IMR-90 (cell line): ENCODE results near the gene SH2D5. TPM values are rescaled to one million over a fixed set of nuclear protein-coding genes. Genes with fewer than 3 reads are reported as not detected.
"Not testable (repeated sequence)": the region's sequence is repeated elsewhere in the genome, so short reads cannot be mapped to it uniquely, and the experiment has no call there.

Source experiments
- ATAC-seq: fragments of 200-7000 bp; cut with Tn5 transposase; 2 replicates; pipeline ENCODE4 v1.9.1; 2020; ENCODE audit warnings: low read depth, mild to moderate bottlenecking, moderate library complexity
- BruUV-seq: library from RNA; stranded (reverse); fragments of 400-500 nt; replicated peaks from 2 replicates; lab custom pipeline; 2021; lab: Mats Ljungman, UMichigan
- CTCF ChIA-PET: fragments of 300-600 bp; formaldehyde crosslinking; extraction: SDS; loops from one replicate; lab custom pipeline; 2021; ENCODE audit warnings: antibody characterized with exemption; lab: Yijun Ruan, JAX
- POLR2A ChIA-PET: fragments of 300-600 bp; sonication (Branson Sonifier 250); formaldehyde crosslinking; loops from one replicate; lab custom pipeline; 2022; ENCODE audit warnings: antibody characterized with exemption; ENCODE audit not compliant: unreplicated experiment; lab: Charles Lee
- DNase-seq: peaks from one replicate; pipeline ENCODE4 v3.0.0; 2013
- H2AFZ ChIP-seq: replicated peaks from 2 replicates; pipeline ENCODE3; 2013; ENCODE audit warnings: low read length, mild to moderate bottlenecking; ENCODE audit not compliant: poor library complexity
- H2AK5ac ChIP-seq: 2 replicates; pipeline ENCODE4 v1.6.1; 2013; ENCODE audit warnings: low read depth, low read length, inconsistent platforms
- H2AK9ac ChIP-seq: replicated peaks from 2 replicates; pipeline ENCODE3; 2013; ENCODE audit warnings: mild to moderate bottlenecking, low read depth, low read length, moderate library complexity; ENCODE audit not compliant: poor library complexity
- H2BK120ac ChIP-seq: 2 replicates; pipeline ENCODE4 v1.6.1; 2013; ENCODE audit warnings: low read depth, low read length, inconsistent platforms
- H2BK15ac ChIP-seq: 3 replicates; pipeline ENCODE4 v1.6.1; 2013; ENCODE audit warnings: low read depth, low read length, inconsistent platforms
- H2BK20ac ChIP-seq: 2 replicates; pipeline ENCODE4 v1.6.1; 2013; ENCODE audit warnings: low read depth, mild to moderate bottlenecking, inconsistent platforms, low read length, moderate library complexity
- H2BK5ac ChIP-seq: 2 replicates; pipeline ENCODE4 v1.6.1; 2013; ENCODE audit warnings: mild to moderate bottlenecking, low read depth, low read length, inconsistent platforms; ENCODE audit not compliant: poor library complexity, severe bottlenecking
- H3K14ac ChIP-seq: replicated peaks from 2 replicates; pipeline ENCODE4 v1.6.1; 2013; ENCODE audit warnings: low read depth, low read length, inconsistent platforms
- H3K18ac ChIP-seq: 2 replicates; pipeline ENCODE4 v1.6.1; 2013; ENCODE audit warnings: low read depth, low read length, control low read depth
- H3K23ac ChIP-seq: 2 replicates; pipeline ENCODE4 v1.6.1; 2013; ENCODE audit warnings: low read depth, low read length, inconsistent platforms
- H3K27ac ChIP-seq: 2 replicates; pipeline ENCODE4 v1.5.1; 2013; ENCODE audit warnings: mild to moderate bottlenecking, control low read depth, low read length; ENCODE audit not compliant: insufficient read depth
- H3K27me3 ChIP-seq: 2 replicates; pipeline ENCODE4 v1.6.1; 2013; ENCODE audit warnings: low read length; ENCODE audit not compliant: control insufficient read depth, insufficient read depth
- H3K36me3 ChIP-seq: 2 replicates; pipeline ENCODE4 v1.6.1; 2013; ENCODE audit warnings: low read length, mixed read lengths; ENCODE audit not compliant: control insufficient read depth, insufficient read depth
- H3K4ac ChIP-seq: 2 replicates; pipeline ENCODE4 v1.6.1; 2013; ENCODE audit warnings: low read depth, low read length, inconsistent platforms
- H3K4me1 ChIP-seq: 2 replicates; pipeline ENCODE4 v1.6.1; 2013; ENCODE audit warnings: low read length, mixed read lengths; ENCODE audit not compliant: control insufficient read depth, insufficient read depth
- H3K4me2 ChIP-seq: 2 replicates; pipeline ENCODE4 v1.6.1; 2013; ENCODE audit warnings: low read depth, mild to moderate bottlenecking, control low read depth, low read length, moderate library complexity
- H3K4me3 ChIP-seq: 2 replicates; pipeline ENCODE4 v1.5.1; 2013; ENCODE audit warnings: low read depth, mild to moderate bottlenecking, control low read depth, low read length, moderate library complexity; ENCODE audit not compliant: insufficient read depth
- H3K56ac ChIP-seq: 2 replicates; pipeline ENCODE4 v1.6.1; 2013; ENCODE audit warnings: low read length, inconsistent platforms; ENCODE audit not compliant: insufficient read depth; ENCODE audit errors: extremely low read depth
- H3K79me1 ChIP-seq, 2 experiments: 2 replicates each; pipeline ENCODE4 v1.6.1; 2013; ENCODE audit warnings: low read length in 2 of 2, inconsistent platforms in 1 of 2, low read depth in 1 of 2
- H3K9ac ChIP-seq: 2 replicates; pipeline ENCODE4 v1.6.1; 2013; ENCODE audit warnings: low read depth, low read length, control low read depth
- H3K9me1 ChIP-seq: 2 replicates; pipeline ENCODE4 v1.6.1; 2013; ENCODE audit warnings: low read length, inconsistent platforms; ENCODE audit not compliant: insufficient read depth
- H3K9me3 ChIP-seq: 2 replicates; pipeline ENCODE4 v1.6.1; 2013; ENCODE audit warnings: low read length; ENCODE audit not compliant: control insufficient read depth, insufficient read depth
- H4K20me1 ChIP-seq: 2 replicates; pipeline ENCODE4 v1.6.1; 2013; ENCODE audit warnings: low read length, inconsistent platforms; ENCODE audit not compliant: insufficient read depth
- H4K5ac ChIP-seq: 2 replicates; pipeline ENCODE4 v1.6.1; 2013; ENCODE audit warnings: mild to moderate bottlenecking, low read depth, low read length, control low read depth
- H4K8ac ChIP-seq, 2 experiments: 2 replicates each; pipeline ENCODE4 v1.6.1; 2013; ENCODE audit warnings: low read depth in 2 of 2, low read length in 2 of 2, control low read depth in 1 of 2, inconsistent platforms in 1 of 2
- H4K91ac ChIP-seq: 2 replicates; pipeline ENCODE4 v1.6.1; 2013; ENCODE audit warnings: low read depth, low read length, inconsistent platforms; ENCODE audit not compliant: insufficient read depth
- CEBPB ChIP-seq: IDR thresholded peaks from 2 replicates; pipeline ENCODE4 v1.6.1; 2012; ENCODE audit warnings: low read depth, low read length, improper control_type of control experiment
- CHD1 ChIP-seq: IDR thresholded peaks from 2 replicates; pipeline ENCODE4 v1.6.1; 2012; ENCODE audit warnings: low read depth, low read length, improper control_type of control experiment
- FOS ChIP-seq: fragments of 150-350 bp; IDR thresholded peaks from 2 replicates; pipeline ENCODE4 v1.6.1; 2016; ENCODE audit warnings: low read depth, low read length
- MAZ ChIP-seq: IDR thresholded peaks from 2 replicates; pipeline ENCODE4 v1.6.1; 2012; ENCODE audit warnings: low read depth, mild to moderate bottlenecking, low read length, improper control_type of control experiment, moderate library complexity, borderline replicate concordance
- WGBS, 2 experiments: methylation state at CpG; one replicate each; pipeline versions ENCODE4 v1.1.5 to v1.1.7; 2013; ENCODE audit warnings: missing lambda C conversion rate in 2 of 2; ENCODE audit not compliant: insufficient read length in 1 of 2; ENCODE audit errors: extremely low coverage in 2 of 2; 5-methylcytosine and 5-hydroxymethylcytosine counted together
- dilution Hi-C: fragments of 300-500 bp; cut with HindIII; formaldehyde crosslinking; loops from one replicate; pipeline ENCODE4 v1.14.3; 2018; ENCODE audit warnings: low sequenced_read_pairs; ENCODE audit not compliant: unreplicated experiment
- in situ Hi-C: fragments of 300-500 bp; cut with MboI; formaldehyde crosslinking; loops from 3 replicates; pipeline ENCODE4 v1.14.3; 2019; ENCODE audit warnings: low sequenced_read_pairs, inconsistent platforms, mixed read lengths
- intact Hi-C: fragments of 100-400 bp; cut with micrococcal nuclease; formaldehyde crosslinking; loops from 2 replicates; pipeline ENCODE4 v1.10.0; 2022
- polyA plus RNA-seq, 3 experiments: library from polyadenylated mRNA; depleted of rRNA; stranded (reverse); fragments of >200 nt; gene quantifications; 2 replicates each; pipeline ENCODE4 v1.2.3, GENCODE V29; 2012; ENCODE audit warnings: low replicate concordance in 1 of 3
- total RNA-seq: library from RNA; depleted of rRNA; stranded (reverse); fragments of >200 nt; gene quantifications from 2 replicates; pipeline ENCODE4 v1.2.3, GENCODE V29; 2012

The SH2D5 gene
- total and polyA plus RNA-seq, 2 of the 4 experiments (the other 2 are of a cell fraction): 7.2 to 14.4 TPM

DNA sequence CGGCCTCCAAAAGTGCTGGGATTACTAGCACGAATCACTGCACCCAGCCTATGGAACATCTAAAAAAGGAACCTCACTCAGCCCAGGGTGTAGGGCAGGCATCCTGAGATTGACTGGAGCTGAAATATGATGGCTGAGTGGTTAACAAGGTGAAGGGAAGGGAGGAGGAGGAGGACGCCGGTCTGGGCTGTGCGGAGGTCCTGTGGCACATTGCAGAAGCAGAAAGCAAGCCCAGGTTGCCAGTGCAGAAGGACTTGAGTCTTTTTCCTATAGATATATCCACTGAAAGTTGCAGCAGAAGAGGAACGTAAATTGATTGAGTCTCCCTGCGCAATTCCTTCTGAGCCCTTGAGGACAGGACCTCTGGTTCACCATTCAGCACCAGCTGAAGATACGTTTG lies 13.2 kb downstream of the SH2D5 start:
- BruUV-seq: no TSS peak

DNA sequence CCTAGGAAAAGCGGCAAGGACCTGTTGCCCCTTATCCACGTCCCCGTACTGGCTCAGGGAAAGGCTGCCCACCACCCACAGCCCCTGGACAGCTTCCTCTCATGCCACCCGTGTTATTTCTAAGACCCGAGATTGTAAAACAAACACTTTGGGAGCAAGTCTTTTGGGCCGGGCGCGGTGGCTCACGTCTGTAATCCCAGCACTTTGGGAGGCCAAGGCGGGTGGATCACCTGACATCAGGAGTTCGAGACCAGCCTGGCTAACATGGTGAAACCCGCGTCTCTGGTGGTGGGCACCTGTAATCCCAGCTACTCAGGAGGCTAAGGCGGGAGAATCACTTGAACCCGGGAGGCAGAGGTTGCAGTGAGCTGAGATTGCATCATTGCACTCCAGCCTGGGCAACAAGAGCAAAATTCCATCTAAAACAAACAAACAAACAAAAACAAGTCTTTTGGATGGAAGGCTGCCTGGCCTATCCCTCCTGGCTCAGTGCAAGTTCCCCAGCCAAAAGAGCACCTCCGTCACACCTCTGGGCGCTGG lies 14.1 kb downstream of the SH2D5 start:
- intact Hi-C loops, H3K18ac ChIP-seq, H2BK5ac ChIP-seq, H4K5ac ChIP-seq, H2AK5ac ChIP-seq, in situ Hi-C loops, H2BK120ac ChIP-seq, H3K4me1 ChIP-seq, dilution Hi-C loops, DNase-seq, POLR2A ChIA-PET, H3K27me3 ChIP-seq, H3K56ac ChIP-seq, H2BK20ac ChIP-seq, BruUV-seq, H3K36me3 ChIP-seq, H3K9me1 ChIP-seq, H2BK15ac ChIP-seq, ATAC-seq, H4K20me1 ChIP-seq, H3K79me1 ChIP-seq, H3K14ac ChIP-seq, H3K27ac ChIP-seq, H3K9me3 ChIP-seq: not testable (repeated sequence)
- H4K8ac ChIP-seq: peak overlapping the region; percentile 46 to 53; a peak in 2 of 4 replicates
- H3K4me3 ChIP-seq: peak overlapping the region; percentile 91
- peak overlapping the region; percentile 89 for H2AFZ ChIP-seq
- peak overlapping the region; percentile 38; the same call in 1 of the 2 replicates for H3K9ac ChIP-seq
- peak overlapping the region; percentile 59; the same call in 1 of the 2 replicates for H3K23ac ChIP-seq
- peak overlapping the region; percentile 88 for H3K4me2 ChIP-seq
- 0 out of 2 replicates have a peak overlapping the region, but pooled peaks have one; percentile 6 for H4K91ac ChIP-seq
- H3K4ac ChIP-seq: peak overlapping the region; percentile 65; the same call in 1 of the 2 replicates
- CTCF ChIA-PET: interaction anchor here (0.7 to 1.2 kb wide), 3 partner anchors 10 to 22 kb away, joined by 3 read pairs; no protein-coding TSS in a partner anchor
- WGBS, 2 experiments: 78% methylated on average over 11 of the region's 17 CpGs; no CpG with 5 or more reads in 1 of the 2 experiments
- H2AK9ac ChIP-seq: peak overlapping the region; percentile 53

More for the DNA sequence above, 13.2 kb downstream of the SH2D5 start:
- Histone ChIP-seq H3K4me1 (peaks cover 2% of the 10 kb centered on the region; the same call in 1 of the 2 replicates), H3K56ac (no peak overlapping the region), H2BK120ac (no peak overlapping the region), H2AFZ (no peak overlapping the region), H3K14ac (no peak overlapping the region), H2BK20ac (no peak overlapping the region), H3K27ac (no peak overlapping the region), H4K8ac (no peak overlapping the region), H2BK15ac (no peak overlapping the region), H2AK5ac (no peak overlapping the region), H2BK5ac (no peak overlapping the region), H4K91ac (no peak overlapping the region), H3K36me3 (no peaks in the 10 kb centered on the region), H3K79me1 (no peaks in the 10 kb centered on the region; a peak in 1 of 4 replicates), H3K4me2 (no peak overlapping the region), H3K27me3 (no peaks in the 10 kb centered on the region), H3K4ac (no peak overlapping the region), H3K9me1 (peaks cover 8% of the 10 kb centered on the region; the same call in 1 of the 2 replicates), H3K9me3 (no peaks in the 10 kb centered on the region), H3K9ac (no peak overlapping the region), H4K5ac (no peak overlapping the region), H2AK9ac (no peak overlapping the region), H3K18ac (no peak overlapping the region), H4K20me1 (no peaks in the 10 kb centered on the region; the same call in 1 of the 2 replicates), H3K23ac (no peak overlapping the region), H3K4me3 (no peak overlapping the region)
- in situ Hi-C loops: no loop called here
- CTCF ChIA-PET: interaction anchor here (0.7 to 0.8 kb wide), 2 partner anchors 9 to 23 kb away, joined by 3 read pairs; no protein-coding TSS in a partner anchor
- POLR2A ChIA-PET: no interaction called here
- intact Hi-C loops: no loop called here
- ATAC-seq (no peak), DNase-seq (no peak)
- TF ChIP-seq CHD1: no peak
- TF ChIP-seq CEBPB: no peak
- TF ChIP-seq FOS: no peak
- no peak for TF ChIP-seq MAZ
- WGBS, 2 experiments: 86% methylated on average over 3 of the region's 8 CpGs; no CpG with 5 or more reads in 1 of the 2 experiments
- dilution Hi-C loops: no loop called here
